ENCODE results near the gene MICAL3. TPM values are rescaled to one million over a fixed set of nuclear protein-coding genes. Genes with fewer than 3 reads are reported as not detected.
"Not testable (repeated sequence)": the region's sequence is repeated elsewhere in the genome, so short reads cannot be mapped to it uniquely, and the experiment has no call there.

MICAL3 gene
- total RNA-seq, 3 donors from 2014 or later, result 33.9 to 39.6 (median 35.1) TPM

GRCh38 chr22:18031695-18032454 is 7.5 kb upstream of the MICAL3 start:
- DNase-seq (no peak), ATAC-seq (no peak)
- Mint-ChIP-seq H3K4me1 (ENCODE audit: low read depth) (no peaks in the 10 kb centered on the region), H3K4me3 (no peak overlapping the region), H3K36me3 (ENCODE audit: insufficient read depth) (no peaks in the 10 kb centered on the region), H3K27me3 (ENCODE audit: low read depth) (peaks cover 10% of the 10 kb centered on the region), H3K9me3 (no peaks in the 10 kb centered on the region)

GRCh38 chr22:18029686-18030267 is 5.4 kb upstream of the MICAL3 start:
- DNase-seq (no peak), ATAC-seq (no peak)
- H3K36me3 Mint-ChIP-seq (ENCODE audit: insufficient read depth), result no peaks in the 10 kb centered on the region
- H3K9me3 Mint-ChIP-seq, result no peaks in the 10 kb centered on the region
- no peak overlapping the region for H3K4me3 Mint-ChIP-seq
- peaks cover 4% of the 10 kb centered on the region for H3K4me1 Mint-ChIP-seq (ENCODE audit: low read depth)
- H3K27me3 Mint-ChIP-seq (ENCODE audit: low read depth), result peaks cover 25% of the 10 kb centered on the region

DNA sequence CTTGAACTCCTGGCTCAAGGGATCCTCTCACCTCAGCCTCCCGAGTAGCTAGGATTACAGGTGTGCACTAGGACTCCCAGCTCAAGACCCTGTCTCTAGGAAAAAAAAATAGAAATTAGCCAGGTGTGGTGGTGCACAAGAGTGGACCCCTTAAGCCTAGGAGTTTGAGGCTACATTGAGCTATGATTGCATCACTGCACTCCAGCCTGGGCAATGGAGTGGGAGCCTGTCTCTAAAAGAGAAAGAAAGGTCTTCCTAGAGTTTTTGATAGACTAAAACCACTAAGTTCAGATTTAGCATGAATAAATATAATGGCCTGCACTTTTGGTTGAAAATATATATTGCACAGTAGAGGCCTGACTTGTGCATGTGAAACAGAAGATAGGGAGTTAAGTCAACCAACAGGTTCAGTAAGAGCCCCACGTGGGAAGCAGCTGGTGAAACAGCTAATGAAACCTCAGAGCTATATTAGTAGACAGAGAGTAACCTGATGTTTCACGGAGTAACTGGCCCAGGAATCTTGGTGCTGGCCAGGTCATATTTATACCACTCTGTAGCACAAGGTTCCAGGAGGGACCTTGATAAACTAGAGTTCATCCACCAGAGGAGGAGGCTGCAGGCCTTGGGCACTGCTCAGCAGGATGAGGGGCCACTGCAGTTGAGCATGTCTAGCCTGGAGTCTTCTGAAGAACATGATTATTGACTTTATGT is 4.6 kb upstream of the MICAL3 start:
- ATAC-seq, result no peak

DNA sequence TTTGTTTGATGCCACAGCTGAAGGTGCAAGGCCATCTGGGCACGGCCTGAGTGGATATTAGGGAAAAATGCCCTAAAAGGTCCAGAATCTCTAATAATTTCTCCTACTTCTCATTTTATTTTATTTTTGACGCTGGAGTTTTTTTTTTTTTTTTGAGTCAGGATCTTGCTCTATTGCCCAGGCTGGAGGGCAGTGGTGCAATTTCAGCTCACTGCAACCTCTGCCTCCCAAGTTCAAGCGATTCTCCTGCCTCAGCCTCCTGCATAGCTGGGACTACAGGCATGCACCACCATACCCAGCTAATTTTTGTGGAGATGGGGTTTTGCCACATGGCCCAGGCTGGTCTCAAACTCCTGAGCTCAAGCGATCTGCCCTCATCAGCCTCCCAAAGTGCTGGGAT is 1.5 kb upstream of the MICAL3 start:
- H3K36me3 Mint-ChIP-seq (ENCODE audit: insufficient read depth); H3K4me3 Mint-ChIP-seq; DNase-seq; ATAC-seq; H3K9me3 Mint-ChIP-seq: not testable (repeated sequence)
- peaks cover 12% of the 10 kb centered on the region for H3K4me1 Mint-ChIP-seq (ENCODE audit: low read depth)
- peaks cover 40% of the 10 kb centered on the region for H3K27me3 Mint-ChIP-seq (ENCODE audit: low read depth)

More for the DNA sequence above, 4.6 kb upstream of the MICAL3 start:
- Mint-ChIP-seq H3K4me3 (no peak overlapping the region), H3K36me3 (ENCODE audit: insufficient read depth) (no peaks in the 10 kb centered on the region), H3K9me3 (no peaks in the 10 kb centered on the region), H3K27me3 (ENCODE audit: low read depth) (peaks cover 29% of the 10 kb centered on the region), H3K4me1 (ENCODE audit: low read depth) (peaks cover 7% of the 10 kb centered on the region)
- DNase-seq, result no peak

GRCh38 chr22:18024956-18025720 is 777 bp upstream of the MICAL3 start:
- ATAC-seq, result no peak
- no peaks in the 10 kb centered on the region for H3K9me3 Mint-ChIP-seq
- peaks cover 40% of the 10 kb centered on the region for H3K27me3 Mint-ChIP-seq (ENCODE audit: low read depth)
- no peak for DNase-seq
- peak overlapping the region; percentile 77 for H3K4me3 Mint-ChIP-seq
- H3K36me3 Mint-ChIP-seq (ENCODE audit: insufficient read depth), result no peaks in the 10 kb centered on the region
- peaks cover 12% of the 10 kb centered on the region for H3K4me1 Mint-ChIP-seq (ENCODE audit: low read depth)

DNA sequence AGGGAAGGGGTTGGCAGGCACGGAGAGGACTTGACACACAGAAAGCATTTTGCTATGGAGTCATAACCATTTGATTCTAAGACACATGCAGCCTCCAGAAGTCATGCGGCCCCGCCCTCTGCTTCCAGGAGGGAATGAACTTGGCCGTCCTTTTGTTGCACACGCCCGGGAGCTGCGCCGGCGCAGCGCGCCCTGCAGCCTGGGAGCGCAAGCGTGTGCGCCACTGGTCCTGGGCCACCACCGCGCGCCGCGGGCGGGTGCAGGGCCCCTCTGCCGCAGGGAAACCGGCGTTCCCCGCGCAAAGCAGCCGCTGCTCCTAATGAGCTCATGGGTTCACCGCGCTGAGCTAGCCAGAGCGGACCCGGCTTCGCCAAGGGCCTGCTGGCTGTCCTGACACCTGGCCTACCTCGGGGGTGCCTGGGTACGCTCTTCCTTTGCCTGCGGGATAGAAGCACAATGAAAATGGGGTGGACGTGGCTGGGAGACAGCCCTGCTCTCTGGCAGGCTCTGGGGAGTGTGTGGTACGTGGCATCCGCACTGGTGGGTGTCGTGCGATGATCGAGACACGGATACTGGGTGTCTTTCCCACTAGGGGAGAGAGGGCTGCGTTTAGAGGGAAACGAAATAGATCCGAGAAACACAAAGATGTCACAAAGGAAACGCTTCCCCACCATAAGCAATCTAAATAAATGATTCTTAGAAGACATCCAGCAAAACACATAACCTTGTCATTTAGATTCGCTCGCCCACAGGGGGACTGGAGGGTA is 669 bp downstream of the MICAL3 start:
- no peaks in the 10 kb centered on the region for H3K36me3 Mint-ChIP-seq (ENCODE audit: insufficient read depth)
- DNase-seq (peak; percentile 7), ATAC-seq (peak; percentile 69 to 70)
- H3K27me3 Mint-ChIP-seq (ENCODE audit: low read depth), result peaks cover 40% of the 10 kb centered on the region
- H3K9me3 Mint-ChIP-seq, result no peaks in the 10 kb centered on the region
- peak overlapping the region; percentile 82 for H3K4me3 Mint-ChIP-seq
- peaks cover 12% of the 10 kb centered on the region for H3K4me1 Mint-ChIP-seq (ENCODE audit: low read depth)

- Mint-ChIP-seq H3K36me3 (ENCODE audit: insufficient read depth) (no peaks in the 10 kb centered on the region), H3K9me3 (no peaks in the 10 kb centered on the region), H3K27me3 (ENCODE audit: low read depth) (peaks cover 39% of the 10 kb centered on the region), H3K4me1 (ENCODE audit: low read depth) (peaks cover 12% of the 10 kb centered on the region), H3K4me3 (peak overlapping the region; percentile 54)
- no peak for DNase-seq
- no peak for ATAC-seq
Observed at GRCh38 chr22:18022876-18023275, 1.5 kb downstream of the MICAL3 start.

DNA sequence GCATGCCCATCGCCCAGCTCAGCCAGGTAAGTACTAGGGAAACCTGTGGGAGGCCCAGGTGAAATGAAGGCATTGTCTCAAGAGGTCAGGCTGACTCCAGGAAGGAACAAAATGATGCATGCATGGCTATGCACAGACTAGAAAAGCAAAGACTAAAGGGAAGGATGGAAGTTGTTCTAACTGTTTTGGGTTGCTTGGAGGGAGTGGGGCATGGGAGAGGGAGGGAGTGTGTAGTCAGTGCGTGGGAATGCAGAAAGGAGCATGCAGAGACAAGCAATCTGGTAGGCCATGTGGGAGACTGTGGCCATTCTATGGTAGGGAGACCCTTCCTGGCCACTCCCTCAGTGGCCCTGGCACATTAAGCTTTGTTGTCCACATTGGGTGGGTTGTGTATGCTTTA is 2.9 kb downstream of the MICAL3 start:
- Mint-ChIP-seq H3K4me3 (no peak overlapping the region), H3K36me3 (ENCODE audit: insufficient read depth) (no peaks in the 10 kb centered on the region), H3K27me3 (ENCODE audit: low read depth) (peaks cover 31% of the 10 kb centered on the region), H3K4me1 (ENCODE audit: low read depth) (peaks cover 12% of the 10 kb centered on the region), H3K9me3 (no peaks in the 10 kb centered on the region)
- DNase-seq (no peak), ATAC-seq (no peak)

DNA sequence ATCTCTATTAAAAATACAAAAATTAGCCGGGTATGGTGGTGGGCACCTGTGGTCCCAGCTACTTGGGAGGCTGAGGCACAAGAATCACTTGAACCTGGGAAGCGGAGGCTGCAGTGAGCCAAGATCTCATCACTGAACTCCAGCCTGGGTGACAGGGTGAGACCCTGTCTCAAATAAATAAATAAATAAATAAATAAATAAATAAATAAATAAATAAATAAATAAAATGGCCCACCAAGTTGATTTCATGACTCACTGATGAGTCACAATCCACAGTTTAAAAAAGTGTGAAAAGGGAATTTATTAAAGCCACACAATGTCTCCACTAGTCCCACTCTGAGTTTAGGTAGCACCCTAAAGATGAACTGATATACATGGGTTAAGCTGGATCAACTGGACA is 3.6 kb downstream of the MICAL3 start:
- not testable (repeated sequence) for H3K9me3 Mint-ChIP-seq; DNase-seq; ATAC-seq; H3K36me3 Mint-ChIP-seq (ENCODE audit: insufficient read depth); H3K4me3 Mint-ChIP-seq
- peaks cover 28% of the 10 kb centered on the region for H3K27me3 Mint-ChIP-seq (ENCODE audit: low read depth)
- H3K4me1 Mint-ChIP-seq (ENCODE audit: low read depth), result peaks cover 12% of the 10 kb centered on the region

- no peaks in the 10 kb centered on the region for H3K9me3 Mint-ChIP-seq
- H3K36me3 Mint-ChIP-seq (ENCODE audit: insufficient read depth), result no peaks in the 10 kb centered on the region
- ATAC-seq (no peak), DNase-seq (no peak)
- H3K4me1 Mint-ChIP-seq (ENCODE audit: low read depth), result peaks cover 2% of the 10 kb centered on the region
- peaks cover 2% of the 10 kb centered on the region for H3K27me3 Mint-ChIP-seq (ENCODE audit: low read depth)
- no peak overlapping the region for H3K4me3 Mint-ChIP-seq
Observed at GRCh38 chr22:18013947-18014346, 10.4 kb downstream of the MICAL3 start.

DNA sequence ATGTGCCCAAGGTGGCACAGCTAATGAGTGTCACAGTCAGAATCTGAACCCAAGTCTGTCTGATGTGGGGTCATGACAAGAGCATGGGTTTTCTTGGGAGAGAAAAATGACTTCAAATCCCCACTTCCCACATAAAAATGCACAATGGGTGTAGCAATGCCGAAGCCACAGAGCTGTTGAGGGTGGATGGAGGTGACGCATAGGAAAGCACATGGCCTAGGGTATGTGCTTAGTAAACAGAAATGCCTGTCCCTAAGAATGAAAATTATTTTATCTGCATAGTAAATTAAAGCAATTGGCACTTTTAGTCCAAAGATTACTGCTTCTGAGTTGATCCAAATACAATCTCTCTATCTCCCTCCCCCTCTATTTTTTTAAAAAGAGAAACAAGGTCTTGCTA is 10.9 kb downstream of the MICAL3 start:
- Mint-ChIP-seq H3K9me3 (no peaks in the 10 kb centered on the region), H3K36me3 (ENCODE audit: insufficient read depth) (no peaks in the 10 kb centered on the region), H3K4me3 (no peak overlapping the region), H3K4me1 (ENCODE audit: low read depth) (peaks cover 2% of the 10 kb centered on the region), H3K27me3 (ENCODE audit: low read depth) (peaks cover 2% of the 10 kb centered on the region)
- DNase-seq (no peak), ATAC-seq (no peak)

DNA sequence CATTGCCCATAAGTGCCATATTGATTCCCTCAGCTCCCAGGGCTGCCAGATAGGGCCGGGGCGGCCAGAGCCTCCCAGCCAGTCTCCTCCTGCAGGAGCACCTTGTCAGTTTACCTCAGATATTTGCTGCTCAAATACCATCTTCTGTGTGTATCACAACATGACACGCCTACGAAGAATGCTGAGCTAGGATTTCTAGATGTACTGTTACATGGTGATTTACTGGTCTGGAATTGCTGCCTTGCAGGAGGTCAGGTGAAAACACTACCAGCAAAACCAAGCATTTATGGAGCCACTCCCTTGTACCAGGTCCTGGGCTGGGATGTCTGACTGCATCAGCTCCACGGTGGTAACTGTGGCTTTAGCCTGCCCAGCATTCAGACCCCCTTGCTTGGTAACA is 11.8 kb downstream of the MICAL3 start:
- Mint-ChIP-seq H3K4me1 (ENCODE audit: low read depth) (peaks cover 2% of the 10 kb centered on the region), H3K9me3 (no peaks in the 10 kb centered on the region)
- no peak for ATAC-seq

GRCh38 chr22:18010266-18010665 is 14.1 kb downstream of the MICAL3 start:
- Mint-ChIP-seq H3K27me3 (ENCODE audit: low read depth) (peaks cover 5% of the 10 kb centered on the region), H3K36me3 (ENCODE audit: insufficient read depth) (no peaks in the 10 kb centered on the region), H3K4me1 (ENCODE audit: low read depth) (peaks cover 2% of the 10 kb centered on the region), H3K9me3 (no peaks in the 10 kb centered on the region), H3K4me3 (no peak overlapping the region)
- DNase-seq (no peak), ATAC-seq (no peak)

More for the DNA sequence above, 11.8 kb downstream of the MICAL3 start:
- H3K4me3 Mint-ChIP-seq, result no peak overlapping the region
- no peak for DNase-seq
- no peaks in the 10 kb centered on the region for H3K36me3 Mint-ChIP-seq (ENCODE audit: insufficient read depth)
- H3K27me3 Mint-ChIP-seq (ENCODE audit: low read depth), result peaks cover 2% of the 10 kb centered on the region
